Fibroblast of skin of right quadriceps (primary cell): ENCODE results near the gene PLCB1.

Experiments
- DNase-seq: peaks from one replicate; pipeline ENCODE4 v3.0.0-alpha.2; 2013

PLCB1 gene

DNA sequence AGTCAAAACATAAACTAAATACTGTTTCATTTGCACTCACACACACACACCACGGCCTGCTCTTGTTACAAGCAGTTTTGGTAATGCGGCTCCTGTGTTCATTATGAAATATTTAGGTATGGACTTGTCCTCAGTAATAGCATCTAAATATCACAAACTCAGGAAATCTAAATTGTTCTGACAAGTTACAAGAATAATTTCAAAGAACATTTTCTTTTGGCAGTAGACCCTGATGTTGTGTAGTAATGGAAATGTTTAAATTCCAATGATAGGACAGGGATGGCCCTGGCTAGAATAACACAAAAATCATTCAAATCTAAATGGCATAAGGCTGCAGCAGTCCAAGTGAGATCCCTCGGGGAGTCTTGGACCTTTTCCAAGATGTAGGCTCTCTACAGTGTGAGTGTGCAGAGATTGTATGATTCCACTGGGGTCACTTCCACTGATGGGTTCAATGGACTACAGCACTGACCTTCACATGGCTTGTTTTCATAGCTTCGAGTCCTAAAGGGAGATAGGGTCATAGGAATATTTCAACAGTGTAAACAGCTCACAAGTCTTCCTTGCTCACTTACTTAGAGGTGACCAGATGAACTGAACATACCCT is 726.2 kb downstream of the PLCB1 start:
- DNase-seq: peak; percentile 10

DNA sequence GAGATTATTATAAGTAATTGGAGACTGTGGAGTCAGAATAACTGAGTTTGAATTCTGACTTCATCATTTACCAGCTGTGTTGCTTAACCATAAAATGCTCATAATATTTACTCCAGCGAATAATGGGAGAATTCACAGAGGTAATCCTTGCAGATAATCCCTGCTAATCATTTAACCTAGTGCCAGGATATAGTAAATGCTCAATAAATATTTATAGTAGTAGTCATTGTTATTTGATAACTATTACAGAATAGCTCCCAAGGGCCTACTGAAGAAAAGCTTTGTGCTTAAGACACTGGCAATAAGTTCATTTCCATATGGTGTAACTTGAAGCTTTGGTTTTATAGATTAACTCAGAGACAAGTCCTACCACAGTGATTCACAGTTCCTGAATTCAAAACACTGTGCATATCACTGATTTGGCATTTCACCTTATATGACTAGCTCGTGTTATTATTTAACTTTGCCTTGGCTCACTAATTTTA is 728.0 kb downstream of the PLCB1 start:
- peak; percentile 96 for DNase-seq

DNA sequence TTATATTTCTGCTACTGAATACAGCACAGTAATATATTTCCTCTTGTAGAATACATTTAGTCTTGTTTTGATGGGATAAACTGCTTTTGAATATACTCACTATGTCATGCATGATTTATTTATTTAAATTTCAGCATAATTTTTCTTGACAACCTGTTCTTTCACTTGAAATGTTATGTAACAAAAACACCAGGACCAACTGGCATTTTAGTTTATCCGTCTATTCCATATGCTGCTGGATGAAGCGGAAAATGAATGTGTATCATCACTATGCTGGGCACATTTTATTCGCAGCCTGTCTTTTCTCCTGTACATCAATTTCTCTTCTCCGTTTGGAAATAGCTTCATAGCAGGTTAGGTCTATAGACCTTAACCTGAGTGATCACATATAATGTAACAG is 730.0 kb downstream of the PLCB1 start:
- DNase-seq: no peak

- DNase-seq: no peak
These were observed 733.6 kb downstream of the PLCB1 start for GRCh38 chr20:8865636-8866035.

DNA sequence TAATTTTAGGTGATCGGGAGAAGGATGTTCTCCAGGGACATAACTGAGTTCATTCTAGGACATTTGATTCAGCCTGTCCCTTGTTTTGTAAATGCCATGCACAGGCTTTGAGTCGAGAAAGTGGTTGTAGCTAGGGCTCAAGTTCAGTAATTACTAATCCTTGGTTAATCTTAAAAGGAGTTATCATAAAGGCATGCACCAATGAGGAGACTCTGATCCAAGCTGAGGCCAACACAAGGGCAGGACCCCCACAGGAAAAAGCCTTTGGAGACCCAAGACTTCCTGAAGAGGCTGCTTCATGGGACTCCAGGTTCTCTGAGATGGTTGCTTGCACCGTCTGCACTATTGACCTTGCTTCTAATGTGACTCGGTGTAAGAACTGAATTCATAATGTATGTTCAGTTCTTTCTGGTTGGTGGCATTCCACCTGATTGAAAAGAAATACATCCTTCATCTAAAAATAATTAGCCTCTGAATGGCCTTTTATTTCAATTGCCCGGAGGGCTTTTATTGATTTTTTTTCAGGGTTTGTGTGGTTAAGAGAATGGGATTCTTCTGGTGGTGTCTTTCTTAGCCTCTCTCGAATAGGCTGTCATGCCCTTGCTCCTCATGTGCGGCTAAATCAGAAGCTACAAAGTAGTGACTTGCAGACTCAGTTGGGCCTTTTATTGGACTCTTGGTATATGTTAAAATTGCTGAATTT is 735.1 kb downstream of the PLCB1 start:
- DNase-seq: no peak

GRCh38 chr20:8870652-8871051 is 738.6 kb downstream of the PLCB1 start:
- no peak for DNase-seq

DNA sequence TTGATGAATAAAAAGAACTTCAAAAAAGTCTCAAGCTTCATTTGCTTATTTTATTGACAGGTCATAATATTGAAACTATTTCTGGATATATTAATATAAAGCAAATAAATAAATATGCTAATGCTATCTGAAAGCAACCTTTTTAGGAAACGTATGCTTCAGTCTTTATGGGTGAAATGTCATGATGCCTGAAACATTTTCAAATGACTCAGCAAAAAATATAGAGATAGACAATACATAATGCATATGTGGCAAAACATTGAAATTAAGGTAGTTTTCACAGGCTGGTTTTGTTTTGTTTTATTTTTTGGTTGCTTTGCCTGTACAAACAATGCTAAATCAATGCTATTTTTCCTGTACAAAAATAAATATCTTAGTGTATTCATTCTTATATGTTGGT is 742.4 kb downstream of the PLCB1 start:
- DNase-seq: no peak

DNA sequence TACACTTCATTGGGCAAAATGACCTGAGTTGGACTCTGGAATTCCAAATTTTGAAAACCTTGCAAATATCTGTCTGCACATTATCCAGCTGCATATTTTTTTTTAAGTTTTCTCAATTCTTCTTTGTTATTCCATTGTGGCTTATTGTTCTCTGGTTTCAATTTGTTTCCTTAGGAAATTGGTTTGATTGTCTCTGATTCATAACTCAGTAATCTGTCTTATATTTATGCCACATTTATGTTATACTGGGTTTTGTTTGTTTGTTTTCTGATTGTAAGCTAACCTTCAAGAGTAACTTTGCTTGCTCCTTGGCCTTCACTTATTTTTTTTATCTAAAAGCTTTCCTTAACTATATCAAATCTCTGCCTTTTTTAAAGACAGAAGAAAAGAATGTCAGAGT is 743.5 kb downstream of the PLCB1 start:
- DNase-seq: no peak

GRCh38 chr20:8876366-8876765 is 744.3 kb downstream of the PLCB1 start:
- no peak for DNase-seq

- no peak for DNase-seq
These were observed 745.2 kb downstream of the PLCB1 start for GRCh38 chr20:8877294-8877693.

DNA sequence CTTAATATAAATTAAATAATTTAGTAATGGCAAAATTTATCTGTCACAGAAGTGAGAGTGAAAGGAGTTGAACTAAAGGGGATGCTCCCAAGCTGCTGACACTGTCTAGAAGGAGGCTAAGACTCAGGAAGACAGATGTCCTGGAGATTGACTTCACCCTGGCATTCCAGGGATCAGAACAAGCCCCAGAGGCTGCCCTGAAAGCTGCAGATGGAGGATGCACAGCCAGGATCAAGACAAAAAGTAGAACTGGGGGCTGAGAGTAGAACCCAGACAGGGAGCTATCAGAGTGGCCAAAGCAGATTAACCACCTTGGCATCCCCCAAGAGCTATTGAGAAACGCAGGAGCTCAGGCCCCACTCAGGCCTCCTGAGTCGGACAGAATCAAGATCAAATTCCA is 747.6 kb downstream of the PLCB1 start:
- DNase-seq: no peak

DNA sequence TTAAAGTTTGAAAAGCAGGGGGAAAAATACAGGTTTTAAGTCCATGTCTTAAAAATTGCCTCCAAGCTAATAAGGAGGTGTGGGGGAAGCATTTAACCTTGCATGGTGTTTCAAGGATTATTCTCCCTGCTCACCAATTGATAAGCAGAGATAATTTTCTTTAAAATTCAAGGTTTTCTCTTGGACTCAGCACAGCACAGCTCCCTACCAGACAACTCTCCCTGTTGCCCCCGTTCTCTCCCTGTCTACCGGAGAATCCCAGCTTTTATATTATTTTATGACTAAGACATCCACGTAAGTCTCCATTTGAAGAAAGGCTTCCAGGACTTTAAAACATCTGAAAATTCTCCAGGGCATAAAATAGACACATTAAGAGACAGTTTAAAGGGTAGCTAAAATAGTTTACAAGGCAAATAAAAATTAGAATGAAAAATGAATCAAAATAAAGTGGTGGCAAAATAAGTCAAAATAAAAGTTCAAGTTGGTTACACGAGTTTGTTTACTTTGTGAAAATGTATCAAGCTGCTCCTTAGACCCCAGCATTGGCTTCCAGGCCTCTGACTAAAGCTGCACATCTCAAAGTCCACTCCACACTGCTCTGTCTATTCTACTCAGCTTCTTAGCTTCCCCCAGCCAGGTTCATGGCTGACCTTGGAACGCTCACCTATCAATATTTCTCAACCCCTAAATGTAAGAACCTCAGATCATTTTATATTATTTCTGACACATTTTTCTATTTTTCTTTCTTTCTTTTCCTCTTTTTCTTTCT is 748.2 kb downstream of the PLCB1 start:
- no peak for DNase-seq

DNA sequence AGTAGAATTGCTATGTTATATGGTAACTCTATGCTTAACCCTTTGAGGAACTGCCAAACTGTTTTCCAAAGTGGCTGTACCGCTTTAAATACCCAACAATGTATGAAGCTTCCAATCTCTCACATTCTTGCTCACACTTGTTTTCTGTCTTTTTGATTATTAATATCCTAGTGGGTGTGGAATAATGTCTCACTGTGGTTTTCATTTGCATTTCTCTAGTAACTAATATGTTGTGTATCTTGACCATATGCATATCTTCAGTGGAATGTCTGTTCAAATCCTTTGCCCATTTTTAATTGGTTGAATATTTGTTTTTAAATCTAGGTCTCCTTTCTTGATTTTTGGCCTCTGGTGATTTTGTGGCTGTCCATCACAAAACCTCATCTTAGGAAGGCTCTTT is 759.0 kb downstream of the PLCB1 start:
- DNase-seq: no peak

GRCh38 chr20:8895472-8895871 is 763.4 kb downstream of the PLCB1 start:
- DNase-seq: no peak

DNA sequence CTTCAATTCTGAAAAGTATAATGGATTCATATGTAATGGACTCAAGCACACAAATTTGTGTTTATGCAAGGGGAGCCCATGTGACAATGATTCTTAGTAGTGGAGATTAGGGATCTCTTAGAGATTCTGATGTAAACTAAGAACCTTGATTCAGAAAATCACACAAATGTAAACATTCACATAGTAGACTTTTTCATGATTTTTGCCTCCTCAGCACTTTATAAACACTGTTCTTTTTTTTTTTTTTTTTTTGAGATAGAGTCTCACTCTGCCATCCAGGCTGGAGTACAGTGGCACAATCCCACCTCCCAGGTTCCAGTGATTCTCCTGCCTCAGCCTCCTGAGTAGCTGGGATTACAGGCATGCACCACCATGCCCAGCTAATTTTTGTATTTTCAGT is 766.8 kb downstream of the PLCB1 start:
- no peak for DNase-seq

DNA sequence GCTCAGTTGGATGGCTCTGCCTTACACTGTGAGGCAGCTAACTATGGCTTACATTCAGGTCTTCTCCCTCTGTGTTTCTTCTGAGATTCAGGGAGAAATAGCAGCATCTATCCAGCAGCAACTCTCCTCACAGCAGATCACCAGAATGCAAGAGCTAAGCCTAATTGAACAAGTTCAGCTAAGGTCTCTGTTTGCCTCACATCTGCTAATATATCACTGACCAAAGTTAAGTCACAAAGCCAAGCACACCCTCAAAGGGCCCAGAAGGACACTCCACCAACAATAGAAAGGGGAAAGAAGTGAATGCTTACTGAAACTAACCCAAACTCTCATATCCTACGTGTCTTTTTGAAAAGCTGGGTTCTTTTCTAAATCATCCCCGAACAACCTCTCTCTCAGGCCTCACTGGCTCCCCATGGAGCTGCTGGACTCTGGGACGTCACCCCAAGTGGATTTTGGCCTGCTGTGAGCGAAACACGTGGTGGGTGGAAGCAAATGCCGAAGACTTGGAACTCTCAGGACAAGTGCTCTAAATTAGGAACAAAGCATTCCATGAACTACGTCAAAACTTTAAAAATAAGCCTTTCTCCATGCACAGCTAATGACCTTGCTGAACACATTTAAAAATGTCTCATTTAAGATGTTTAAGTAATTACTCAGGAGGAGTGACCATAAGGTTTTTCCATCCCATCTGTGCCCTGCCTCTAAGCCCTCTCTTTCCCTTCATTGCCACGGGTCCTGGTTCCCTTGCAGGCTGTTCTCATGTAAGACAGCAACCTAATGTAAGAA is 769.4 kb downstream of the PLCB1 start:
- peak; percentile 1 for DNase-seq

DNA sequence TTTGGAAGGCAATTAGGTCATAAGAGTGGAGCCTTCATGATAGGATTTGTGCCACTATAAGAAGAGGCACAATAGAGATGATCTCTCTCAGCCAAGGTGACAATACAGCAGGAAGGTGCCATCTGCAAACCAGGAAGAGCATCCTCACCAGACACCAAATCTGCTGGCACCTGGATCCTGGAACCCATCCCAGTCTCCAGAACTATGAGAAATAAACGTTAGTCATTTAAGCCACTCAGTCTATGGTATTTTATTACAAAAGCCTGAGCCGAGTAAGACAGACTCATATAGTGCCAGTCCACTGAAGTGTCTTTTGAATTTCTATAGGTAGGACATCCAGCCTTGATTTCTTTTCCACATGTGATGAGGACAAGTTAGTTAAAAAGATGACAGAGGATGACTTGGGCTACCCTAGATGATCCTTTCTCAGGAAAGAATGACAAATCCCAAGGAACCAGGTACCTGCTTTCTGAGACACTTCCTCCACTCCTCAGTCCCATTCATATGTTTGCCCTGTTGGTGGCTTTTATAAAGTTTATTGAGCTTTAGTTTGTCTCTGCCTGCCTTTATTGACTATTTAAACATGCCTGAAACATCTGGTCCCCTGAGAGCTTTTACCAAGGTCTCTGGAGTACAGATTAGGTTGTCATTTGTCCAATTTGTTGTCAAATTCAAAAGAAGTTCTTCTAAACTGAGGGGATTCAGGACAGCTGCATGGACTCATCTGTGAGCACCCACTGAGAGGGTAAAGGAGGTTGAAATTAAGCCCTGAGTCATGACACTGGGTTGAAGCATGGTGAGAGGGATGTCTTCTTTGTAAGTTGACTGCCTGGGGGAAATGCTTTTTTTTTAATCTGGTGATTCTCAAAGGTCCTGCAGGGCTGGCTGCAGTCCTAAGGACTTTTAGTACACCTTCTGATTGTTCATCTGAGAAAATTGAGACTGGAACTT is 771.9 kb downstream of the PLCB1 start:
- no peak for DNase-seq

DNA sequence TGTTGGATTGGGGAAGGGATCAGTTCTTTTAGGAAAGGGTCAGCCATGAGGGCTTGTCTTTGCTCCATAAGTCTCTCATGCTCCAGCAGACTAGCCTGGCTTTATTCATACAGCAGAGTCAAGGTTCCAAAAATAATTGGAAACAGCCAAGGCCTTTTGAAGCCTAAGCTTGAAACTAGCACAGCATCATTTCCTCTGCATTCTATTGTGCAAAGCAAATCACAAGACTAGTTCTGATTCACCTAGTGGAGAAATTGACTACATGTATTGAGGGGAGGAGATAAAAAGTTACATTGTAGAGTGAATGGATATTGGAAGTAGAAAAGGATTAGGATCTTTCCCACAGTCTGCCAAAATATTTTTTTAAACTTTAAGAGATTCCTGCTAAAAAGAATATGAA is 777.5 kb downstream of the PLCB1 start:
- no peak for DNase-seq

- DNase-seq: no peak
These were observed 780.0 kb downstream of the PLCB1 start for GRCh38 chr20:8912096-8912495.

DNA sequence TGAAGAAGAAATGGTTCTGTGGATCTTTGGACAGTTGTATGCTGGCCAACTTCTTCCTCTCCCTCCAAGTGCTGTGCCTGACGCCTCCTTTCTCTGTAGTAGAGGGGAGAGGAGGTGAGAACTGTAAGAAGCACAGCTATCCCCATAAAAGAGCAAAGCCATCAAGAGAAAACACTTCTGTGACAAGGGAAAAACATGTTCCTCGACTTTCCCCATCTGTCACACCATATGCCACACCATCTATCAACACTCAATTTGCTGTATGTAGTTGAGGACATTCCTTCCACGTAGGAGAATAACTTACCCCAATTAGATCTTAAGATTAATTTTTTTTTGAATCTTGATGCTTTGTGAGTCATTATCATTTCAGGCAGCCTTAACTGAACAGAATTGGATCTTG is 780.7 kb downstream of the PLCB1 start:
- no peak for DNase-seq

DNA sequence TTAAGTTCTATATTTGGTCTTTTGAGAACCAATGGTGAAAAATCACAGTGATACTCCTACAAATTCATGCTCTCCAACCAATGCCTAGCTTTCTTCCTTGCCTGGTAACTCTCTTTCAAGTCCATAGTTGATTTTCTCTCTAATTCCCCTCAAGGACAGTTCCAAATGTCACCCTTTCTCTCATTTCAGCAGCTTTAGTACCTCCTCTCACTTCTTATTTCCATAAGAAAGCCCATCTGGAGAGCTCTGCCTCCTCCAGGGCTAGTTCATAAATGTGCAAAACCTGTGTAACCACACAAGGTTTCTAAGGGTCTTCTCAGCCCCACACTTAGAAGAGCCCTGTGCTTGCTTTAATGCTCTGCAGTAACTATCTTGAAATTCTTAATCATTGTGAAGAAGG is 781.4 kb downstream of the PLCB1 start:
- no peak for DNase-seq

DNA sequence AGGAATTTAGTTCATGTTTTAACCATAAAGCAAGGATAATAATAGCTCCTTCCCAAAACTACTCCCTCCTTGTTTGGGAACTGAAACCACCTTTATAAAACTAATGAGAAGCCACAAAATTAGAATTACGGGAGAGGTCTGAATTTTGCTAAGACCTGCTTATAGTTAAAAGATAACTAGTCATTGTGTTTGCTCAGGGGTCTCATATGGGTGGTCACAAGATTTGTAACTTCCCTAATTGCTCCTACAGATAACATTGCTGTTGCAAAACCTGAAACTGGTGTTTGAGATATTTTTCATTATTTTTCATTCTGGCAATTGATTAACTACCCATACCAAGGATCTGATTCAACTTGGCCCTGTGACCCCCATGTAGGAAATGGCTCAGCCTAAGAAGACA is 782.4 kb downstream of the PLCB1 start:
- DNase-seq: no peak
